ENCODE data around the gene GLIS2. TPM values are rescaled to one million over a fixed set of nuclear protein-coding genes. Genes with fewer than 3 reads are reported as not detected.
A peak's percentile ranks its signal among the peaks of the same experiment; 100 is the strongest.

Gene GLIS2
- total and polyA plus RNA-seq, 10 donors, result 0.89 to 8.4 (median 3.3) TPM

DNA sequence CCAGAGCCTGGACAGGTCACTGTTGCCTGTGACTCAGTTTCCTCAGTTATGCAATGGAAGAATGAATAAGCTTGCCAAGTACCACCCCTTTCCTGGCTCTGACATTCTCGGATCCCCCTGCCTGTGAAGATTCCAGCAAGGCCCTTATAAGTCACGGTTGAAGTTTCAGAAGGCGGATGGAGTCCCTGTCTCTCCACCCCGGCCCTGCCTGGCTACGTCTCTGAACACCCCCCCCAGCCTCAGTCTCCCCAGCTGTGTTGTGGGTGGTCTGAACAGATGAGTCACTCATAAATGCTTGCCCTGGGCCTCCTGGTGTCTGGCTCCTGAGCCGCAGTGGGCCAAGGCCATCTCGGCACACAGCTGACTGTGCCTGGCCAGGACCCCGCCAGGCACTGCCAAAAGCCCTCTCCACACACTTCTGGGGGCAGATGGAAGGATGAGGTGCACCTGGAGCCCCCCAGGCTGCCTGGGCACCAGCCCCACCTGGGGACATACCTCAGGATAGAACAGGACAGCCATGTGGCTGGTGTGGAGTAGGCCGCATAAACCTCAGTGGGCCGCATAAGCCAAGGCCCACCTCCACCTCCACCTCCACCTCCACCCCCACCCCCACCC is 71.2 kb downstream of the GLIS2 start:
- WGBS, 5 donors, result 82 to 89% (median 86%) methylated on average over 10 of the region's 10 CpGs
- peak overlapping the region in 5 of 8 donors; percentile 47 to 76 (median 65) for H3K27ac ChIP-seq

DNA sequence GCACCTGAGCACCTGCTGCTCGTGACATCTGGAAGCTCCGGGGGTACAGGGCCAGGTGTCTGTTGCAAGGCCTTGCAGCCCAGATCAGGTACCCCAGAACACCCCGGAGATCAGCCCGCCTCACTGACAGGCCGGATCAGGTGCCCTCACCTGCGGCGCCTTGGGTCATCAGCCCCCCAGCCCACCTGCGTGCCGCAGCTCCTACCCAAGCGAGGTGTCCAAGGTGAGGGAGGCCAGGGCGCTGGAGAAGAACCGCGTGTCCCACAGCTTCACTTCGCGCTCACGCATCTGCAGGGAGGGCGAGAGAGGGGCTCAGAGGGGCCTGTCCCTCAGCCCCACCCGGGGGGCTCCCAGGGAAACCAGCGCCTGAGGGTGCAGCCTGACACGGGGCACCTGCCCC is 71.9 kb downstream of the GLIS2 start:
- DNase-seq, result no peak
- Histone ChIP-seq H3K27me3 (replicated peaks in 1 of 7) (no peaks in the 10 kb centered on the region), H3K4me3 (no peak overlapping the region), H3K27ac (peak overlapping the region in 5 of 8 donors; percentile 26 to 76 (median 65)), H3K4me1 (peaks cover 0 to 98% (median 40%) of the 10 kb centered on the region in 6 donors), H3K9me3 (no peaks in the 10 kb centered on the region), H3K36me3 (peaks cover 4 to 100% (median 91%) of the 10 kb centered on the region in 6 donors)
- TF ChIP-seq POLR2A (IDR thresholded peaks at IDR 0.05) (no peak), POLR2AphosphoS5 (IDR thresholded peaks at IDR 0.05) (peak in 1 of 3 donors; percentile 67)
- 95 to 100% (median 96%) methylated on average over 6 to 20 of the region's 20 CpGs for WGBS, 5 donors
- intact Hi-C loops (cut with DNase I; ENCODE audit: low total_unique reads), result no loop called here

More for the DNA sequence above, 71.2 kb downstream of the GLIS2 start:
- DNase-seq, result no peak
- intact Hi-C loops (cut with DNase I; ENCODE audit: low total_unique reads), result no loop called here
- Histone ChIP-seq H3K36me3 (peaks cover 4 to 100% (median 90%) of the 10 kb centered on the region in 6 donors), H3K9me3 (no peaks in the 10 kb centered on the region), H3K27me3 (replicated peaks in 1 of 7) (no peaks in the 10 kb centered on the region), H3K4me1 (peaks cover 0 to 90% (median 37%) of the 10 kb centered on the region in 6 donors), H3K4me3 (no peak overlapping the region)
- TF ChIP-seq POLR2AphosphoS5 (IDR thresholded peaks at IDR 0.05) (no peak), POLR2A (IDR thresholded peaks at IDR 0.05) (no peak)
- TF ChIP-seq, protein P1, sequence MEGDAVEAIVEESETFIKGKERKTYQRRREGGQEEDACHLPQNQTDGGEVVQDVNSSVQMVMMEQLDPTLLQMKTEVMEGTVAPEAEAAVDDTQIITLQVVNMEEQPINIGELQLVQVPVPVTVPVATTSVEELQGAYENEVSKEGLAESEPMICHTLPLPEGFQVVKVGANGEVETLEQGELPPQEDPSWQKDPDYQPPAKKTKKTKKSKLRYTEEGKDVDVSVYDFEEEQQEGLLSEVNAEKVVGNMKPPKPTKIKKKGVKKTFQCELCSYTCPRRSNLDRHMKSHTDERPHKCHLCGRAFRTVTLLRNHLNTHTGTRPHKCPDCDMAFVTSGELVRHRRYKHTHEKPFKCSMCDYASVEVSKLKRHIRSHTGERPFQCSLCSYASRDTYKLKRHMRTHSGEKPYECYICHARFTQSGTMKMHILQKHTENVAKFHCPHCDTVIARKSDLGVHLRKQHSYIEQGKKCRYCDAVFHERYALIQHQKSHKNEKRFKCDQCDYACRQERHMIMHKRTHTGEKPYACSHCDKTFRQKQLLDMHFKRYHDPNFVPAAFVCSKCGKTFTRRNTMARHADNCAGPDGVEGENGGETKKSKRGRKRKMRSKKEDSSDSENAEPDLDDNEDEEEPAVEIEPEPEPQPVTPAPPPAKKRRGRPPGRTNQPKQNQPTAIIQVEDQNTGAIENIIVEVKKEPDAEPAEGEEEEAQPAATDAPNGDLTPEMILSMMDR (IDR thresholded peaks at IDR 0.05 in 8 of 11, conservative IDR thresholded peaks at IDR 0.05 in 3 of 11), result no peak

DNA sequence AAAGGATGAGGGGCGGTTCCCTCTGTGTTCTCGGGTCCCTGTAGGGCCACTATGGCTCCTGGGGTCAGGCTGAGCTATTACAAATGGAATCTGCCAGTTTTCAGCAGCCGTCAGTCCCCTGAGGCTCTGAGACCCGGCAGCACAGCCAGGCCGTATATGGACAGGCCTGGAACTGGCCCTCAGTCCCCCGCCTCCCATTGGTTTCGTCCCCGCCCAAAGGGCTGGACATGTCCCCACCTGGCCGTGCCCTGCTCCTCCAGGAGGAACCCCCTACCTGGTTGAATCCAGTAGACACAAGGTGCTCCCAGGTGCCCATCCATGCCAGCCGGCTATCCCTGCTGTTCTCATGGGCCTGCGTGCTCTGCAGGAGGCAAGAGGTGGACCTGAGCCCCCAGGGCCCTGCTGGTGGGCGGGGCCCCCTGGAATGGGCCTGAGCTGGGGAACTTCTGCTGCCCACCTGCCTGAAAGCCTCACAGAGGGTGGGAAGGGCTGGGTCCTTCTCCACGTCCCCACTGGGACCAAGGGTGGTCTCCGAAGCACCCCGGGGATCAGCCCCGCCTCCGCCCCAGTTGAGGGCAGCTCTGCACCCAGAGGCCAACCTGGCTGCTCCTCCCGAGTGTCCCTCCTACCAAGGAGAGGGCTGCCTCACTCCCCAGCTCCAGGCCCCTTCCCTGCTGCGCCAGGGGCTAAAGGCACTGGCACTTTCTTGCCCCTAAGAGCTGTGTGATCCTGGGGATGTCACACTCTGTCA is 72.6 kb downstream of the GLIS2 start:
- WGBS, 5 donors, result 75 to 91% (median 84%) methylated on average over 10 to 19 of the region's 19 CpGs
- Histone ChIP-seq H3K27ac (peak overlapping the region; percentile 20 to 76 (median 68)), H3K4me1 (peaks cover 0 to 96% (median 41%) of the 10 kb centered on the region in 6 donors)

More for the DNA sequence above, 72.6 kb downstream of the GLIS2 start:
- TF ChIP-seq, protein P1 (IDR thresholded peaks at IDR 0.05 in 8 of 11, conservative IDR thresholded peaks at IDR 0.05 in 3 of 11), result no peak
- TF ChIP-seq POLR2A (IDR thresholded peaks at IDR 0.05), result no peak
- TF ChIP-seq POLR2AphosphoS5 (IDR thresholded peaks at IDR 0.05), result no peak
- H3K36me3 ChIP-seq, result peaks cover 4 to 100% (median 92%) of the 10 kb centered on the region in 6 donors
- H3K4me3 ChIP-seq, result no peak overlapping the region
- intact Hi-C loops (cut with DNase I; ENCODE audit: low total_unique reads), result no loop called here
- no peak for DNase-seq
- no peaks in the 10 kb centered on the region for H3K9me3 ChIP-seq
- no peaks in the 10 kb centered on the region for H3K27me3 ChIP-seq (replicated peaks in 1 of 7)

Other genes starting within 250 kb of the GLIS2 start
- 10 to 100 TPM in 5 of 7 donors, 1 to 10 TPM in 2; 8.3 to 23.0 (median 14.9) TPM for gene ADCY9, start 199.6 kb upstream of the GLIS2 start, total RNA-seq
- gene ADCY9, start 199.6 kb upstream of the GLIS2 start, polyA plus RNA-seq, result 1 to 10 TPM in 2 of 3 donors, under 1 TPM in 1; 0.70 to 2.9 (median 1.2) TPM
- gene SRL, start 74.0 kb upstream of the GLIS2 start, total RNA-seq, result 1 to 10 TPM; 2.1 to 5.8 (median 3.8) TPM
- gene SRL, start 74.0 kb upstream of the GLIS2 start, polyA plus RNA-seq, result 1 to 10 TPM in 1 of 3 donors, under 1 TPM in 2; 0.57 to 1.8 (median 0.62) TPM
- gene TFAP4, start 43.0 kb upstream of the GLIS2 start, total RNA-seq, result 10 to 100 TPM in 4 of 7 donors, 1 to 10 TPM in 3; 8.5 to 14.9 (median 11.0) TPM
- gene TFAP4, start 43.0 kb upstream of the GLIS2 start, polyA plus RNA-seq, result 10 to 100 TPM in 2 of 3 donors, 1 to 10 TPM in 1; 7.6 to 14.2 (median 11.5) TPM
- gene PAM16, start 35.3 kb downstream of the GLIS2 start, total RNA-seq, result 10 to 100 TPM; 26.7 to 45.9 (median 30.1) TPM
- 10 to 100 TPM; 65.5 to 88.8 (median 84.8) TPM for gene PAM16, start 35.3 kb downstream of the GLIS2 start, polyA plus RNA-seq
- gene VASN, start 55.8 kb downstream of the GLIS2 start, total RNA-seq, result 10 to 100 TPM in 5 of 7 donors, 1 to 10 TPM in 2; 7.4 to 24.9 (median 15.6) TPM
- 1 to 10 TPM; 2.0 to 6.3 (median 5.2) TPM for gene VASN, start 55.8 kb downstream of the GLIS2 start, polyA plus RNA-seq
- gene CORO7, start 100.5 kb downstream of the GLIS2 start, total RNA-seq, result 100 to 1,000 TPM in 6 of 7 donors, 10 to 100 TPM in 1; 89.9 to 177 (median 149) TPM
- gene CORO7, start 100.5 kb downstream of the GLIS2 start, polyA plus RNA-seq, result 10 to 100 TPM; 29.7 to 70.6 (median 50.5) TPM
- gene DNAJA3, start 109.8 kb downstream of the GLIS2 start, total RNA-seq, result 10 to 100 TPM; 30.0 to 47.6 (median 35.5) TPM
- 10 to 100 TPM; 16.9 to 36.7 (median 20.7) TPM for gene DNAJA3, start 109.8 kb downstream of the GLIS2 start, polyA plus RNA-seq
- 10 to 100 TPM; 26.3 to 49.0 (median 40.6) TPM for gene NMRAL1, start 158.6 kb downstream of the GLIS2 start, total RNA-seq
- 10 to 100 TPM; 40.1 to 58.6 (median 44.9) TPM for gene NMRAL1, start 158.6 kb downstream of the GLIS2 start, polyA plus RNA-seq
- gene HMOX2, start 160.3 kb downstream of the GLIS2 start, total RNA-seq, result 10 to 100 TPM; 34.6 to 73.8 (median 59.0) TPM
- 10 to 100 TPM; 26.6 to 48.0 (median 44.0) TPM for gene HMOX2, start 160.3 kb downstream of the GLIS2 start, polyA plus RNA-seq
- 10 to 100 TPM; 17.8 to 26.9 (median 21.8) TPM for gene CDIP1, start 222.7 kb downstream of the GLIS2 start, total RNA-seq
- gene CDIP1, start 222.7 kb downstream of the GLIS2 start, polyA plus RNA-seq, result 10 to 100 TPM in 2 of 3 donors, 1 to 10 TPM in 1; 9.6 to 13.8 (median 12.1) TPM
- gene C16orf96, start 240.3 kb downstream of the GLIS2 start, total RNA-seq, result under 1 TPM; 0.17 to 0.33 (median 0.23) TPM
- under 1 TPM; 0.06 to 0.07 (median 0.06) TPM for gene C16orf96, start 240.3 kb downstream of the GLIS2 start, polyA plus RNA-seq